SK-N-SH treated with all-trans-retinoic acid at 6 μM for 48 hours (cell line): ENCODE results near the gene KDM4B.
"Not testable (repeated sequence)": the region's sequence is repeated elsewhere in the genome, so short reads cannot be mapped to it uniquely, and the experiment has no call there.

ENCODE experiments used
- CSDC2 ChIP-seq: fragments of 250-450 bp; sonication (Bioruptor Pico); IDR thresholded peaks from 2 replicates; pipeline ENCODE4 v1.5.0; 2020; ENCODE audit warnings: mild to moderate bottlenecking, moderate library complexity
- ISL1 ChIP-seq: fragments of 250-450 bp; sonication (Bioruptor Pico); IDR thresholded peaks from 2 replicates; pipeline ENCODE4 v2.1.2; 2022; ENCODE audit warnings: mild to moderate bottlenecking, moderate library complexity
- PPARA ChIP-seq: fragments of 250-450 bp; sonication (Bioruptor Pico); IDR thresholded peaks from 2 replicates; pipeline ENCODE4 v1.5.0; 2020; ENCODE audit warnings: mild to moderate bottlenecking, borderline replicate concordance
- TCF4 ChIP-seq: fragments of 250-450 bp; sonication (Bioruptor Pico); IDR thresholded peaks from 2 replicates; pipeline ENCODE4 v1.8.0; 2021; ENCODE audit warnings: mild to moderate bottlenecking, moderate library complexity, borderline replicate concordance
- TSHZ2 ChIP-seq: fragments of 250-450 bp; sonication (Bioruptor Pico); IDR thresholded peaks from 2 replicates; pipeline ENCODE4 v1.5.0; 2020; ENCODE audit warnings: mild to moderate bottlenecking, moderate library complexity
- ZFP30 ChIP-seq: fragments of 450-650 bp; formaldehyde crosslinking; IDR thresholded peaks from 2 replicates; pipeline ENCODE4 v1.5.0; 2022; ENCODE audit warnings: mild to moderate bottlenecking, moderate library complexity
- ZNF565 ChIP-seq: fragments of 450-650 bp; formaldehyde crosslinking; conservative IDR thresholded peaks from 2 replicates; pipeline ENCODE4 v1.5.0; 2020; ENCODE audit warnings: low read depth, mild to moderate bottlenecking, moderate library complexity
- ZNF70 ChIP-seq: fragments of 450-650 bp; formaldehyde crosslinking; IDR thresholded peaks from 2 replicates; pipeline ENCODE4 v1.5.0; 2020; ENCODE audit warnings: mild to moderate bottlenecking, moderate library complexity
- ZNF8 ChIP-seq: fragments of 450-650 bp; formaldehyde crosslinking; IDR thresholded peaks from 2 replicates; pipeline ENCODE4 v1.5.0; 2020; ENCODE audit warnings: mild to moderate bottlenecking, moderate library complexity
- TF ChIP-seq, protein P1 (sequence below): fragments of 250-450 bp; sonication (Bioruptor Pico); IDR thresholded peaks from 2 replicates; pipeline ENCODE4 v1.8.0; 2020; ENCODE audit warnings: mild to moderate bottlenecking, moderate library complexity, borderline replicate concordance

DNA sequence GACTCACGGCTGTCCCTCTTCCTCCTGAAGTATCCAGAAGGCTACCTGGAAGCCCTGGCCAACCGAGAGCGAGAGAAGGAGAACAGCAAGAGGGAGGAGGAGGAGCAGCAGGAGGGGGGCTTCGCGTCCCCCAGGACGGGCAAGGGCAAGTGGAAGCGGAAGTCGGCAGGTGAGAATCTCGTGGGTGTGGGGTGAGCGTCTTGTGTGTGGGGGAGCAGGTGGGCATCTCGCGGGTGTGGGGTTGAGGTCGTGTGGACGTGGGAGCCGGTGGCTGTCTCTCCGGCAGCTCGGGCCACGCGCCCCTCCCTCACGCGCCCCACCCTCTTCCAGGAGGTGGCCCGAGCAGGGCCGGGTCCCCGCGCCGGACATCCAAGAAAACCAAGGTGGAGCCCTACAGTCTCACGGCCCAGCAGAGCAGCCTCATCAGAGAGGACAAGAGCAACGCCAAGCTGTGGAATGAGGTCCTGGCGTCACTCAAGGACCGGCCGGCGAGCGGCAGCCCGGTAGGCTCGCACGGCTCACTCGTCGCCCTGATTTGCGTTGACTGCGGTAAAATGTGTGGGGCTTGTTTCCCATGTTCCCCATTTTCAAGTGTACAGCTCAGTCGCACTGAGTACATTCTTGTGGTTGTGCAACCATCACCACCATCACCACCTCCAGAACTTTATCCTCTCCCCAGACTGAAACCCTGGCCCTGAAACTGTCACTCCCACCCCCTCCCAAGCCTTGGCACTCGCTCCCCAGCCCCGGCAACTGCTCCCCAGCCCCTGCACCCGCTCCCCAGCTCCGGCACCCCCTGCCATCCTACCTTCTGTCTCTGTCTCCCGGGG is 14.4 kb upstream of the KDM4B start:
- not testable (repeated sequence) for TF ChIP-seq TCF4 (CRISPR knock-in tag); TSHZ2 (CRISPR knock-in tag); ZNF8 (CRISPR knock-in tag); CSDC2; ZNF565 (CRISPR knock-in tag); ZFP30 (CRISPR knock-in tag); PPARA (CRISPR knock-in tag); ZNF70 (CRISPR knock-in tag); ISL1 (CRISPR knock-in tag)
- TF ChIP-seq, protein P1, sequence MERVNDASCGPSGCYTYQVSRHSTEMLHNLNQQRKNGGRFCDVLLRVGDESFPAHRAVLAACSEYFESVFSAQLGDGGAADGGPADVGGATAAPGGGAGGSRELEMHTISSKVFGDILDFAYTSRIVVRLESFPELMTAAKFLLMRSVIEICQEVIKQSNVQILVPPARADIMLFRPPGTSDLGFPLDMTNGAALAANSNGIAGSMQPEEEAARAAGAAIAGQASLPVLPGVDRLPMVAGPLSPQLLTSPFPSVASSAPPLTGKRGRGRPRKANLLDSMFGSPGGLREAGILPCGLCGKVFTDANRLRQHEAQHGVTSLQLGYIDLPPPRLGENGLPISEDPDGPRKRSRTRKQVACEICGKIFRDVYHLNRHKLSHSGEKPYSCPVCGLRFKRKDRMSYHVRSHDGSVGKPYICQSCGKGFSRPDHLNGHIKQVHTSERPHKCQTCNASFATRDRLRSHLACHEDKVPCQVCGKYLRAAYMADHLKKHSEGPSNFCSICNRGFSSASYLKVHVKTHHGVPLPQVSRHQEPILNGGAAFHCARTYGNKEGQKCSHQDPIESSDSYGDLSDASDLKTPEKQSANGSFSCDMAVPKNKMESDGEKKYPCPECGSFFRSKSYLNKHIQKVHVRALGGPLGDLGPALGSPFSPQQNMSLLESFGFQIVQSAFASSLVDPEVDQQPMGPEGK, result not testable (repeated sequence)
